PC-3 (cell line): Measurements from ENCODE around the gene GATAD2B. TPM values are rescaled to one million over a fixed set of nuclear protein-coding genes. Genes with fewer than 3 reads are reported as not detected.

ENCODE experiments used
- ATAC-seq: fragments of 200-7000 bp; cut with Tn5 transposase; 2 replicates; pipeline ENCODE4 v1.9.1; 2020; ENCODE audit warnings: mild to moderate bottlenecking, moderate library complexity
- BruUV-seq: library from RNA; stranded (reverse); fragments of 400-500 nt; replicated peaks from 2 replicates; lab custom pipeline; 2021; lab: Mats Ljungman, UMichigan
- CTCF ChIA-PET: fragments of 300-600 bp; sonication (Branson Sonifier 250); formaldehyde crosslinking; loops from one replicate; lab custom pipeline; 2022; ENCODE audit warnings: antibody characterized with exemption; lab: Charles Lee
- POLR2A ChIA-PET: fragments of 300-600 bp; sonication (Branson Sonifier 250); formaldehyde crosslinking; loops from one replicate; lab custom pipeline; 2022; ENCODE audit warnings: antibody characterized with exemption; ENCODE audit not compliant: unreplicated experiment; lab: Charles Lee
- DNase-seq: peaks from one replicate; pipeline ENCODE4 v3.0.0-alpha.2; 2015
- H2AFZ ChIP-seq: fragments of 300-600 bp; sonication (generic); 2 replicates; pipeline ENCODE4 v1.6.0; 2016; ENCODE audit warnings: antibody characterized with exemption, low read length
- H3F3A ChIP-seq: fragments of 300-600 bp; sonication (generic); one replicate; pipeline ENCODE4 v1.6.0; 2017; ENCODE audit warnings: antibody characterized with exemption, low read length, control low read depth, mild to moderate bottlenecking; ENCODE audit not compliant: unreplicated experiment
- H3K27ac ChIP-seq: fragments of 300-600 bp; sonication (generic); 2 replicates; pipeline ENCODE4 v1.5.1; 2016; ENCODE audit warnings: mild to moderate bottlenecking, low read length
- H3K27me3 ChIP-seq: fragments of 300-600 bp; sonication (generic); 2 replicates; pipeline ENCODE4 v1.6.1; 2016; ENCODE audit warnings: low read length, mixed read lengths
- H3K36me3 ChIP-seq: fragments of 300-600 bp; sonication (generic); 2 replicates; pipeline ENCODE4 v1.6.1; 2016; ENCODE audit warnings: low read depth, mixed run types, low read length, mixed read lengths
- H3K4me1 ChIP-seq: fragments of 300-600 bp; sonication (generic); 2 replicates; pipeline ENCODE4 v1.5.1; 2016; ENCODE audit warnings: low read length; ENCODE audit not compliant: insufficient read depth
- H3K4me2 ChIP-seq: fragments of 300-600 bp; sonication (generic); 2 replicates; pipeline ENCODE4 v1.6.0; 2016; ENCODE audit warnings: low read length
- H3K4me3 ChIP-seq: fragments of 300-600 bp; sonication (generic); 2 replicates; pipeline ENCODE4 v1.5.1; 2016; ENCODE audit warnings: mild to moderate bottlenecking, low read length, mixed read lengths
- H3K79me2 ChIP-seq: fragments of 300-600 bp; sonication (generic); 2 replicates; pipeline ENCODE4 v1.6.1; 2017; ENCODE audit warnings: low read length, mixed read lengths
- H3K9ac ChIP-seq: fragments of 300-600 bp; sonication (generic); 2 replicates; pipeline ENCODE4 v1.6.0; 2016; ENCODE audit warnings: mild to moderate bottlenecking, low read length
- H3K9me2 ChIP-seq: fragments of 300-600 bp; sonication (generic); replicated peaks from 2 replicates; pipeline ENCODE4 v1.6.1; 2016; ENCODE audit warnings: mixed run types, low read length, mixed read lengths
- H3K9me3 ChIP-seq: fragments of 300-600 bp; sonication (generic); 2 replicates; pipeline ENCODE4 v1.6.1; 2016; ENCODE audit warnings: low read length, mixed read lengths
- H4K20me1 ChIP-seq: fragments of 300-600 bp; sonication (generic); 2 replicates; pipeline ENCODE4 v1.6.1; 2016; ENCODE audit warnings: low read length, mixed read lengths
- CTCF ChIP-seq: fragments of 300-600 bp; sonication (generic); conservative IDR thresholded peaks from 2 replicates; pipeline ENCODE4 v1.5.1; 2017; ENCODE audit warnings: antibody characterized with exemption, low read depth, mild to moderate bottlenecking, low read length
- EZH2 ChIP-seq: fragments of 300-600 bp; sonication (generic); IDR thresholded peaks from one replicate; pipeline ENCODE4 v1.6.1; 2017; ENCODE audit warnings: antibody characterized with exemption, mild to moderate bottlenecking, low read length; ENCODE audit not compliant: unreplicated experiment
- EZH2phosphoT487 ChIP-seq: fragments of 300-600 bp; sonication (generic); IDR thresholded peaks from 2 replicates; pipeline ENCODE4 v1.6.1; 2018; ENCODE audit warnings: mild to moderate bottlenecking, antibody characterized with exemption, low read length, borderline replicate concordance
- intact Hi-C: fragments of 100-400 bp; cut with micrococcal nuclease; formaldehyde crosslinking; loops from 2 replicates; pipeline ENCODE4 v1.9.0; 2023
- total RNA-seq: library from RNA; depleted of rRNA; stranded (reverse); fragments of >200 nt; gene quantifications from 2 replicates; pipeline ENCODE4 v1.2.3, GENCODE V29; 2014

Gene GATAD2B
- total RNA-seq, 1 experiment from 2014 or later, result 7.2 TPM

- Histone ChIP-seq H4K20me1 (no peaks in the 10 kb centered on the region), H3K9me3 (no peaks in the 10 kb centered on the region), H3K79me2 (0 out of 2 replicates have a peak, but pooled peaks cover 9% of the 10 kb centered on the region), H3K36me3 (peaks cover 6% of the 10 kb centered on the region; the same call in 1 of the 2 replicates), H3K4me1 (no peaks in the 10 kb centered on the region), H3K27ac (no peak overlapping the region), H3K4me3 (no peak overlapping the region), H3K9me2 (no peaks in the 10 kb centered on the region), H3K4me2 (no peak overlapping the region), H3F3A (no peaks in the 10 kb centered on the region), H3K27me3 (no peaks in the 10 kb centered on the region), H3K9ac (no peak overlapping the region), H2AFZ (no peak overlapping the region)
- ATAC-seq (no peak), DNase-seq (no peak)
- ChIA-PET CTCF (no interaction called here), POLR2A (interaction anchor here (0.5 kb wide), 1 partner anchor 135 kb away, joined by 8 read pairs; the partner anchor contains the start of gene CREB3L4)
- no peak for TF ChIP-seq EZH2
- no TSS peak for BruUV-seq
- intact Hi-C loops, result loop anchor here (2.0 kb wide), 1 partner anchor 41 kb away; no protein-coding TSS in a partner anchor
These were observed 90.5 kb downstream of the GATAD2B start for GRCh38 chr1:153832293-153832692.

GRCh38 chr1:153831026-153831425, 91.7 kb downstream of the GATAD2B start:
- H3K79me2 ChIP-seq, result 0 out of 2 replicates have a peak, but pooled peaks cover 3% of the 10 kb centered on the region
- ChIA-PET POLR2A (interaction anchor here (0.5 kb wide), 1 partner anchor 159 kb away, joined by 5 read pairs; the partner anchor contains the start of gene RPS27), CTCF (no interaction called here)

GRCh38 chr1:153827168-153827964, 95.4 kb downstream of the GATAD2B start:
- BruUV-seq, result TSS peak; percentile 28
- DNase-seq, result no peak
- no peak for ATAC-seq
- H3K4me2 ChIP-seq, result no peak overlapping the region
- no peaks in the 10 kb centered on the region for H3K4me1 ChIP-seq
- no peaks in the 10 kb centered on the region for H3K9me2 ChIP-seq
- 0 out of 2 replicates have a peak, but pooled peaks cover 3% of the 10 kb centered on the region for H3K79me2 ChIP-seq
- no peaks in the 10 kb centered on the region for H3K27me3 ChIP-seq
- POLR2A ChIA-PET, result interaction anchor here (0.5 kb wide), 1 partner anchor 166 kb away, joined by 7 read pairs; no protein-coding TSS in a partner anchor
- H3K4me3 ChIP-seq, result no peak overlapping the region
- H3K9me3 ChIP-seq, result no peaks in the 10 kb centered on the region
- no peaks in the 10 kb centered on the region for H3F3A ChIP-seq
- TF ChIP-seq CTCF (peak; percentile 49), EZH2 (no peak), EZH2phosphoT487 (no peak)
- no peak overlapping the region for H3K27ac ChIP-seq
- CTCF ChIA-PET, result no interaction called here
- intact Hi-C loops, result no loop called here
- H2AFZ ChIP-seq, result no peak overlapping the region
- H3K36me3 ChIP-seq, result peaks cover 16% of the 10 kb centered on the region
- H4K20me1 ChIP-seq, result no peaks in the 10 kb centered on the region
- H3K9ac ChIP-seq, result no peak overlapping the region

More at GRCh38 chr1:153831026-153831425, 91.7 kb downstream of the GATAD2B start:
- intact Hi-C loops, result no loop called here
- H3K27ac ChIP-seq, result no peak overlapping the region
- H3F3A ChIP-seq, result no peaks in the 10 kb centered on the region
- H3K4me2 ChIP-seq, result no peak overlapping the region
- H3K9ac ChIP-seq, result no peak overlapping the region
- H3K27me3 ChIP-seq, result no peaks in the 10 kb centered on the region
- no peaks in the 10 kb centered on the region for H3K9me3 ChIP-seq
- BruUV-seq, result no TSS peak
- H3K4me1 ChIP-seq, result no peaks in the 10 kb centered on the region
- TF ChIP-seq CTCF (no peak), EZH2 (no peak), EZH2phosphoT487 (no peak)
- no peak overlapping the region for H3K4me3 ChIP-seq
- DNase-seq (no peak), ATAC-seq (no peak)
- peaks cover 12% of the 10 kb centered on the region for H3K36me3 ChIP-seq
- no peaks in the 10 kb centered on the region for H3K9me2 ChIP-seq
- H4K20me1 ChIP-seq, result no peaks in the 10 kb centered on the region
- no peak overlapping the region for H2AFZ ChIP-seq
